Measurements from ENCODE around the gene SPRTN. TPM values are rescaled to one million over a fixed set of nuclear protein-coding genes. Genes with fewer than 3 reads are reported as not detected.

SPRTN gene
- total and polyA plus RNA-seq, 2 of the 8 experiments (the other 6 are each of a cell fraction or from before 2014, with no cell fraction given), result 6.6 to 15.1 TPM

DNA sequence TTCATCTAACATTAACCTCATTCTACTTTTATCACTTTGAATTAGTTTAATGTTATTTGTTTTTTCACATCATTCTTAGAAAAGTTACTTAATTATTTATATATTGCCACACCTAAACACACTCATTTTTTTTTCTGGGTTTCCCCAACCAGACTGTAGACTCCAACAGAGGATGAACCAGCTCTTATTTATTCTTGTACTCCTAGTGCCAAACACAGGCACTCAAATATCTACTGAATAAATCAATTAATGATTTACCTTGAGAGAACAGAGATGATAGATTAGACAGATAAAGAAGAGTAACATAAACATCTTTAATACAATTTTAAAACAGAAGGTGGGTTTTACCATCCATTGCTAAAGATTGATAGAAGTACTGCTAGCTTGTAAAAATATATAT lies 48.4 kb downstream of the SPRTN start:
- no peak overlapping the region for H3K56ac ChIP-seq (replicated peaks; ENCODE audit: insufficient read length, low read depth, low read length)
- no peaks in the 10 kb centered on the region for H3K9me3 ChIP-seq (ENCODE audit: insufficient read depth in 2 of 2, low read depth in 1 of 2, low read length in 1 of 2)
- no peak overlapping the region for H2AK5ac ChIP-seq (ENCODE audit: low read depth, low read length)
- H4K8ac ChIP-seq (ENCODE audit: extremely low read depth, insufficient read depth, low read length), result no peak overlapping the region
- H3K4me3 ChIP-seq (ENCODE audit: extremely low read depth in 1 of 4, insufficient read depth in 2 of 4, low read depth in 3 of 4, low read length in 4 of 4), result no peak overlapping the region
- no peak overlapping the region for H3K4me2 ChIP-seq (ENCODE audit: insufficient read depth in 1 of 2, low read depth in 2 of 2, low read length in 2 of 2)
- H2BK20ac ChIP-seq (ENCODE audit: low read length), result no peak overlapping the region
- H3K79me1 ChIP-seq (ENCODE audit: low read depth, low read length), result no peaks in the 10 kb centered on the region
- H2AFZ ChIP-seq (ENCODE audit: low read length), result no peak overlapping the region
- H4K5ac ChIP-seq (ENCODE audit: insufficient read length, low read depth, low read length), result no peak overlapping the region
- POLR2A ChIA-PET (ENCODE audit: partially characterized antibody), result no interaction called here
- H3K4ac ChIP-seq (replicated peaks; ENCODE audit: insufficient read length, low read depth, low read length), result no peak overlapping the region
- TF ChIP-seq YY1 (IDR thresholded peaks at IDR 0.05; ENCODE audit: low read depth, low read length), result no peak
- TF ChIP-seq JUND (IDR thresholded peaks at IDR 0.05; ENCODE audit: low read length), result no peak
- TF ChIP-seq RNF2 (IDR thresholded peaks at IDR 0.05; ENCODE audit: borderline replicate concordance, low read depth, low read length, missing control alignments, poor library complexity, severe bottlenecking), result no peak
- TF ChIP-seq GTF2F1 (IDR thresholded peaks at IDR 0.05; ENCODE audit: borderline replicate concordance, low read depth, low read length), result no peak
- TF ChIP-seq NANOG (IDR thresholded peaks at IDR 0.05; ENCODE audit: insufficient read depth, low read depth, low read length, poor library complexity, severe bottlenecking), result no peak
- no peak for TF ChIP-seq CTBP2 (IDR thresholded peaks at IDR 0.05; ENCODE audit: borderline replicate concordance, insufficient read depth, insufficient read length, low read length)
- TF ChIP-seq GABPA (IDR thresholded peaks at IDR 0.05; ENCODE audit: borderline replicate concordance, insufficient read depth, low read length), result no peak
- TF ChIP-seq TAF1 (IDR thresholded peaks at IDR 0.05; ENCODE audit: low read depth, low read length), result no peak
- H3K79me2 ChIP-seq (ENCODE audit: control insufficient read depth in 1 of 2, insufficient read depth in 2 of 2, low read length in 2 of 2), result no peaks in the 10 kb centered on the region
- no peak overlapping the region for H2BK5ac ChIP-seq (ENCODE audit: low read depth, low read length)
- H3K9ac ChIP-seq (replicated peaks in 1 of 4; ENCODE audit: extremely low read depth in 1 of 4, low read depth in 3 of 4, low read length in 3 of 4), result no peak overlapping the region
- H3K14ac ChIP-seq (ENCODE audit: insufficient read length), result no peak overlapping the region
- no peak overlapping the region for H2BK12ac ChIP-seq (ENCODE audit: low read depth, low read length)
- CTCF ChIA-PET (ENCODE audit: partially characterized antibody), result interaction anchor here (0.7 kb wide), 1 partner anchor 11 kb away, joined by 3 read pairs; no protein-coding TSS in a partner anchor
- H4K20me1 ChIP-seq (replicated peaks in 1 of 2; ENCODE audit: control insufficient read depth in 1 of 2, insufficient read depth in 2 of 2, low read length in 2 of 2), result no peaks in the 10 kb centered on the region
- no peaks in the 10 kb centered on the region for H3K36me3 ChIP-seq (ENCODE audit: control insufficient read depth in 2 of 4, insufficient read depth in 4 of 4, low read length in 3 of 4)
- no peak overlapping the region for H4K91ac ChIP-seq (replicated peaks; ENCODE audit: insufficient read length, low read length)
- no peak overlapping the region for H3K23ac ChIP-seq (ENCODE audit: insufficient read length)
- H3K27ac ChIP-seq (ENCODE audit: low read depth, low read length), result no peak overlapping the region
- H2BK120ac ChIP-seq (replicated peaks; ENCODE audit: low read depth, low read length), result no peak overlapping the region
- DNase-seq (ENCODE audit: low read depth in 1 of 2, low spot score in 2 of 2), result no peak
- no peak for FAIRE-seq
- H3K18ac ChIP-seq (ENCODE audit: extremely low read depth, low read length), result no peak overlapping the region
- no peaks in the 10 kb centered on the region for H3K27me3 ChIP-seq (replicated peaks in 1 of 4; ENCODE audit: control insufficient read depth in 3 of 4, extremely low read depth in 1 of 4, insufficient read depth in 3 of 4, low read length in 3 of 4)
- no peak overlapping the region for H2BK15ac ChIP-seq (ENCODE audit: low read length)
- no peaks in the 10 kb centered on the region for H3K23me2 ChIP-seq (ENCODE audit: low read depth, low read length)
- no peaks in the 10 kb centered on the region for H3K4me1 ChIP-seq (replicated peaks in 1 of 4; ENCODE audit: control insufficient read depth in 3 of 4, insufficient read depth in 4 of 4, low read length in 3 of 4)
